NB4 (cell line): ENCODE results near the gene MST1.

Source experiments
- POLR2A ChIP-seq: IDR thresholded peaks from 2 replicates; pipeline ENCODE4 v1.6.1; 2011; ENCODE audit warnings: mild to moderate bottlenecking; ENCODE audit not compliant: insufficient read length; ENCODE audit errors: extremely low read depth
- TF ChIP-seq, protein P1 (sequence below): IDR thresholded peaks from one replicate; pipeline ENCODE4 v1.5.1; 2012; ENCODE audit warnings: low read depth, low read length

DNA sequence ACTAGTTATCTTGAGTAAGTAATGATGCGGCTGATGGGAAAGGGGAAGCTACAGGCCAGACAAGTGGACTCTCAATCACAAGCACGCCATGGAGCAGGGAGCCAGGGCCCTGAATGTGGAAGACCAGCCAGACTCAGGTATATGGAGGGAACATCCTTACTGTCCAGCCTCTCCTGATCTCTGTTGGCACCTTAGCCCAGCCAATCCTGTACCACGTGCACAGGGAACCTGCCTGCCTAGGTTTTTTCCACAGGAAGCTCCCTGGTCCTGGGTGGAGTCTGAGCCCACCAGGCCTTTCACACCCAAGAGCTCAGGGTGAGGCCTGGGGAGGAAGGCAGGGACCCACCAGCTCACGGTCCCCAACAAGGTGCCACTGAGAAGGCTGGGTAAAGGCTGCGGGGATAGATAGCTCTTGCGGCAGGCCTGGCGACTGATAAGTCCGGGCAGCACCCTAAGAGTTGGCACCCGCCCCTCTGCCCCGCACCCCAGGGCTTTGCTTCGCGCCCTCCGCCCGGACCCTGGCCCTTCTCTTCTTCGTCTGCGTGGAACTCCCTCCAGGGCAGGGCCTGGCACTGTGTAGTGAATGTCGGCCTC is 16.1 kb downstream of the MST1 start:
- TF ChIP-seq POLR2A: no peak
- TF ChIP-seq, protein P1, sequence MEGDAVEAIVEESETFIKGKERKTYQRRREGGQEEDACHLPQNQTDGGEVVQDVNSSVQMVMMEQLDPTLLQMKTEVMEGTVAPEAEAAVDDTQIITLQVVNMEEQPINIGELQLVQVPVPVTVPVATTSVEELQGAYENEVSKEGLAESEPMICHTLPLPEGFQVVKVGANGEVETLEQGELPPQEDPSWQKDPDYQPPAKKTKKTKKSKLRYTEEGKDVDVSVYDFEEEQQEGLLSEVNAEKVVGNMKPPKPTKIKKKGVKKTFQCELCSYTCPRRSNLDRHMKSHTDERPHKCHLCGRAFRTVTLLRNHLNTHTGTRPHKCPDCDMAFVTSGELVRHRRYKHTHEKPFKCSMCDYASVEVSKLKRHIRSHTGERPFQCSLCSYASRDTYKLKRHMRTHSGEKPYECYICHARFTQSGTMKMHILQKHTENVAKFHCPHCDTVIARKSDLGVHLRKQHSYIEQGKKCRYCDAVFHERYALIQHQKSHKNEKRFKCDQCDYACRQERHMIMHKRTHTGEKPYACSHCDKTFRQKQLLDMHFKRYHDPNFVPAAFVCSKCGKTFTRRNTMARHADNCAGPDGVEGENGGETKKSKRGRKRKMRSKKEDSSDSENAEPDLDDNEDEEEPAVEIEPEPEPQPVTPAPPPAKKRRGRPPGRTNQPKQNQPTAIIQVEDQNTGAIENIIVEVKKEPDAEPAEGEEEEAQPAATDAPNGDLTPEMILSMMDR: no peak
